Measurements from ENCODE around the gene TNKS1BP1. TPM values are rescaled to one million over a fixed set of nuclear protein-coding genes. Genes with fewer than 3 reads are reported as not detected.

TNKS1BP1 gene
- total and polyA plus RNA-seq, 2 of the 8 experiments (the other 6 are each of a cell fraction or from before 2014, with no cell fraction given): 50.0 to 122 TPM

GRCh38 chr11:57357310-57357709 lies 32.6 kb upstream of the TNKS1BP1 start:
- no peak overlapping the region for H2BK12ac ChIP-seq (ENCODE audit: low read depth, low read length)
- H3K4ac ChIP-seq (replicated peaks; ENCODE audit: insufficient read length, low read depth, low read length): no peak overlapping the region
- CTCF ChIA-PET (ENCODE audit: partially characterized antibody): interaction anchor here (1.1 to 2.7 kb wide), 7 partner anchors 9 to 169 kb away, joined by 3 to 13 read pairs (median 4); no protein-coding TSS in a partner anchor
- no peak overlapping the region for H3K18ac ChIP-seq (ENCODE audit: extremely low read depth, low read length)
- no peaks in the 10 kb centered on the region for H3K79me2 ChIP-seq (ENCODE audit: control insufficient read depth in 1 of 2, insufficient read depth in 2 of 2, low read length in 2 of 2)
- no peaks in the 10 kb centered on the region for H3K9me3 ChIP-seq (ENCODE audit: insufficient read depth in 2 of 2, low read depth in 1 of 2, low read length in 1 of 2)
- no peak overlapping the region for H3K56ac ChIP-seq (replicated peaks; ENCODE audit: insufficient read length, low read depth, low read length)
- no peak overlapping the region for H2BK120ac ChIP-seq (replicated peaks; ENCODE audit: low read depth, low read length)
- H3K9ac ChIP-seq (replicated peaks in 1 of 4; ENCODE audit: extremely low read depth in 1 of 4, low read depth in 3 of 4, low read length in 3 of 4): no peak overlapping the region
- H4K20me1 ChIP-seq (replicated peaks in 1 of 2; ENCODE audit: control insufficient read depth in 1 of 2, insufficient read depth in 2 of 2, low read length in 2 of 2): no peaks in the 10 kb centered on the region
- H4K5ac ChIP-seq (ENCODE audit: insufficient read length, low read depth, low read length): no peak overlapping the region
- H3K4me2 ChIP-seq (ENCODE audit: insufficient read depth in 1 of 2, low read depth in 2 of 2, low read length in 2 of 2): no peak overlapping the region
- no peak overlapping the region for H3K4me3 ChIP-seq (ENCODE audit: extremely low read depth in 1 of 4, insufficient read depth in 2 of 4, low read depth in 3 of 4, low read length in 4 of 4)
- POLR2A ChIA-PET (ENCODE audit: partially characterized antibody): interaction anchor here (1.3 kb wide), 1 partner anchor 22 kb away, joined by 3 read pairs; the partner anchor contains the start of gene SSRP1
- no peak overlapping the region for H2BK20ac ChIP-seq (ENCODE audit: low read length)
- peaks cover 0 to 6% (median 3%) of the 10 kb centered on the region in 4 experiments; a peak in 4 of 7 replicates for H3K4me1 ChIP-seq (replicated peaks in 1 of 4; ENCODE audit: control insufficient read depth in 3 of 4, insufficient read depth in 4 of 4, low read length in 3 of 4)
- no peaks in the 10 kb centered on the region; a peak in 1 of 7 replicates for H3K27me3 ChIP-seq (replicated peaks in 1 of 4; ENCODE audit: control insufficient read depth in 3 of 4, extremely low read depth in 1 of 4, insufficient read depth in 3 of 4, low read length in 3 of 4)
- no peak overlapping the region for H3K23ac ChIP-seq (ENCODE audit: insufficient read length)
- H3K36me3 ChIP-seq (ENCODE audit: control insufficient read depth in 2 of 4, insufficient read depth in 4 of 4, low read length in 3 of 4): no peaks in the 10 kb centered on the region
- H3K23me2 ChIP-seq (ENCODE audit: low read depth, low read length): no peaks in the 10 kb centered on the region; the same call in 1 of the 2 replicates
- H2AK5ac ChIP-seq (ENCODE audit: low read depth, low read length): no peak overlapping the region
- DNase-seq (ENCODE audit: low read depth in 1 of 2, low spot score in 2 of 2) (no peak), FAIRE-seq (no peak)
- WGBS, 2 experiments (ENCODE audit: extremely low coverage in 1 of 2, insufficient coverage in 1 of 2, insufficient read length in 1 of 2, insufficient replicate concordance in 2 of 2, low coverage in 1 of 2, low lambda C conversion rate in 2 of 2, missing lambda C conversion rate in 1 of 2): 87% methylated on average over 3 of the region's 3 CpGs; no CpG with 5 or more reads in 1 of the 2 experiments
- no peak overlapping the region for H4K8ac ChIP-seq (ENCODE audit: extremely low read depth, insufficient read depth, low read length)
- no peaks in the 10 kb centered on the region for H3K79me1 ChIP-seq (ENCODE audit: low read depth, low read length)
- no peak overlapping the region for H2AFZ ChIP-seq (ENCODE audit: low read length)
- H3K14ac ChIP-seq (ENCODE audit: insufficient read length): no peak overlapping the region
- H3K27ac ChIP-seq (ENCODE audit: low read depth, low read length): no peak overlapping the region
- no peak for TF ChIP-seq USF2 (IDR thresholded peaks at IDR 0.05; ENCODE audit: low read length)
- TF ChIP-seq CREB1 (IDR thresholded peaks at IDR 0.05): no peak
- TF ChIP-seq KDM1A (IDR thresholded peaks at IDR 0.05; ENCODE audit: borderline replicate concordance, low read length): no peak
- no peak for TF ChIP-seq HDAC6 (IDR thresholded peaks at IDR 0.05; ENCODE audit: low read depth, low read length)
- no peak overlapping the region for H2BK5ac ChIP-seq (ENCODE audit: low read depth, low read length)
- no peak overlapping the region for H2BK15ac ChIP-seq (ENCODE audit: low read length)
- no peak overlapping the region for H4K91ac ChIP-seq (replicated peaks; ENCODE audit: insufficient read length, low read length)
